B cell (primary cell): ENCODE data around the gene CAPN15.

Experiments used
- EZH2 ChIP-seq: IDR thresholded peaks from 2 replicates; pipeline ENCODE4 v1.6.1; 2012; ENCODE audit warnings: borderline replicate concordance, low read depth, mild to moderate bottlenecking, moderate library complexity, low read length; ENCODE audit not compliant: insufficient read depth, poor library complexity, severe bottlenecking
- TF ChIP-seq, protein P1 (sequence below): fragments of 200-600 bp; IDR thresholded peaks from one replicate; pipeline ENCODE4 v1.8.0; 2022; ENCODE audit warnings: antibody characterized with exemption, mild to moderate bottlenecking

GRCh38 chr16:595094-595528 is 67.6 kb downstream of the CAPN15 start:
- TF ChIP-seq, protein P1, sequence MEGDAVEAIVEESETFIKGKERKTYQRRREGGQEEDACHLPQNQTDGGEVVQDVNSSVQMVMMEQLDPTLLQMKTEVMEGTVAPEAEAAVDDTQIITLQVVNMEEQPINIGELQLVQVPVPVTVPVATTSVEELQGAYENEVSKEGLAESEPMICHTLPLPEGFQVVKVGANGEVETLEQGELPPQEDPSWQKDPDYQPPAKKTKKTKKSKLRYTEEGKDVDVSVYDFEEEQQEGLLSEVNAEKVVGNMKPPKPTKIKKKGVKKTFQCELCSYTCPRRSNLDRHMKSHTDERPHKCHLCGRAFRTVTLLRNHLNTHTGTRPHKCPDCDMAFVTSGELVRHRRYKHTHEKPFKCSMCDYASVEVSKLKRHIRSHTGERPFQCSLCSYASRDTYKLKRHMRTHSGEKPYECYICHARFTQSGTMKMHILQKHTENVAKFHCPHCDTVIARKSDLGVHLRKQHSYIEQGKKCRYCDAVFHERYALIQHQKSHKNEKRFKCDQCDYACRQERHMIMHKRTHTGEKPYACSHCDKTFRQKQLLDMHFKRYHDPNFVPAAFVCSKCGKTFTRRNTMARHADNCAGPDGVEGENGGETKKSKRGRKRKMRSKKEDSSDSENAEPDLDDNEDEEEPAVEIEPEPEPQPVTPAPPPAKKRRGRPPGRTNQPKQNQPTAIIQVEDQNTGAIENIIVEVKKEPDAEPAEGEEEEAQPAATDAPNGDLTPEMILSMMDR, result no peak
- TF ChIP-seq EZH2, result no peak
